ENCODE results near the gene PRUNE2. TPM values are rescaled to one million over a fixed set of nuclear protein-coding genes. Genes with fewer than 3 reads are reported as not detected.

PRUNE2 gene
- total RNA-seq, 1 donor from 2014 or later: under 0.01 TPM

GRCh38 chr9:76701441-76702039 lies 204.4 kb downstream of the PRUNE2 start:
- DNase-seq (ENCODE audit: low read depth): no peak
- no peak for TF ChIP-seq CTCF (IDR thresholded peaks at IDR 0.05; ENCODE audit: insufficient read depth, low read length, severe bottlenecking)
- no peak overlapping the region for H3K4me3 ChIP-seq (ENCODE audit: low read depth, low read length)
- H3K27me3 ChIP-seq (ENCODE audit: control insufficient read depth, insufficient read depth, low read length): no peaks in the 10 kb centered on the region
- no peak for FAIRE-seq
- no peaks in the 10 kb centered on the region for H3K36me3 ChIP-seq (ENCODE audit: control insufficient read depth, insufficient read depth, low read length)

GRCh38 chr9:76700916-76701315 lies 205.0 kb downstream of the PRUNE2 start:
- DNase-seq (ENCODE audit: low read depth): no peak
- no peak for FAIRE-seq
- no peaks in the 10 kb centered on the region for H3K36me3 ChIP-seq (ENCODE audit: control insufficient read depth, insufficient read depth, low read length)
- no peaks in the 10 kb centered on the region for H3K27me3 ChIP-seq (ENCODE audit: control insufficient read depth, insufficient read depth, low read length)
- TF ChIP-seq CTCF (IDR thresholded peaks at IDR 0.05; ENCODE audit: insufficient read depth, low read length, severe bottlenecking): no peak
- H3K4me3 ChIP-seq (ENCODE audit: low read depth, low read length): no peak overlapping the region

GRCh38 chr9:76699971-76700370 lies 205.9 kb downstream of the PRUNE2 start:
- H3K4me3 ChIP-seq (ENCODE audit: low read depth, low read length): no peak overlapping the region
- no peaks in the 10 kb centered on the region for H3K27me3 ChIP-seq (ENCODE audit: control insufficient read depth, insufficient read depth, low read length)
- no peaks in the 10 kb centered on the region for H3K36me3 ChIP-seq (ENCODE audit: control insufficient read depth, insufficient read depth, low read length)
- TF ChIP-seq CTCF (IDR thresholded peaks at IDR 0.05; ENCODE audit: insufficient read depth, low read length, severe bottlenecking): no peak
- peak; percentile 14 for DNase-seq (ENCODE audit: low read depth)
- FAIRE-seq: no peak

GRCh38 chr9:76697554-76697953 lies 208.4 kb downstream of the PRUNE2 start:
- no peaks in the 10 kb centered on the region for H3K27me3 ChIP-seq (ENCODE audit: control insufficient read depth, insufficient read depth, low read length)
- FAIRE-seq (no peak), DNase-seq (ENCODE audit: low read depth) (no peak)
- no peak overlapping the region for H3K4me3 ChIP-seq (ENCODE audit: low read depth, low read length)
- no peak for TF ChIP-seq CTCF (IDR thresholded peaks at IDR 0.05; ENCODE audit: insufficient read depth, low read length, severe bottlenecking)
- H3K36me3 ChIP-seq (ENCODE audit: control insufficient read depth, insufficient read depth, low read length): no peaks in the 10 kb centered on the region

DNA sequence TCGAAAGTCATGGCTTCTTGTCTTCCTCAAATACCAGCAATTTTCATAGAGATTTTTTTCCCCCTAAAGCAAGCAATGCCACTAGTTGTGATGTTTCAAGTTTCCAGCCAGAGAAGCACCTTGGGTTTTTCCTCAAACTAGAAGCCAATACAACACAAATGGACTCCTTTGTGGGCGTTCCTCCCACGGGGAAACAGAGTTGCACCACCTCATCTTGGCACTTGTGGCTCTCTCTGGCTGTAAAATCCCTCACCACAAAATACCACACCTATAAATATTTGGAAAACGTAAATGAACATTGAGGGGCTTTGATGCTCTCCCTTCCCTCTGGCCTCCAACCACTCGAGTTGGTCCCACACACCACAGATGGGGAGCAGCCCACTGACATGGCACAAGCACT lies 208.8 kb downstream of the PRUNE2 start:
- H3K36me3 ChIP-seq (ENCODE audit: control insufficient read depth, insufficient read depth, low read length): no peaks in the 10 kb centered on the region
- no peak for DNase-seq (ENCODE audit: low read depth)
- TF ChIP-seq CTCF (IDR thresholded peaks at IDR 0.05; ENCODE audit: insufficient read depth, low read length, severe bottlenecking): no peak
- no peaks in the 10 kb centered on the region for H3K27me3 ChIP-seq (ENCODE audit: control insufficient read depth, insufficient read depth, low read length)
- H3K4me3 ChIP-seq (ENCODE audit: low read depth, low read length): no peak overlapping the region
- FAIRE-seq: no peak

DNA sequence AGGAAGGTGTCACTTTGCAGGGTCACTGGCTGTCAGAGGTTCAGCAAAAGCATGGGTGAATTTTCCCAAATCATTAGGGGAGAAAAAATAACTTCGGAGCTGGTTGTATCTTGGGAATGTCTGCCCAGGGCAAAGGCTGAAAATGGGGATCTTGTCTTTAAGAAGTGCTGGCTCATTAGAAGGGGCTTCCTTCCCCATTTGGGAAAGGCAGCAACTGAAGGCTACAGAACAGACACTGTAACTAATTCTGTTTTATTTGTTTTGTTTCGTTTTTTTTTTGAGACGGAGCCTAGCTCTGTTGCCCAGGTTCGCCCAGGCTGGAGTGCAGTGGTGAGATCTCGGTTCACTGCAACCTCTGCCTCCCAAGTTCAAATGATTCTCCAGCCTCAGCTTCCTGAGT lies 212.0 kb downstream of the PRUNE2 start:
- no peaks in the 10 kb centered on the region for H3K27me3 ChIP-seq (ENCODE audit: control insufficient read depth, insufficient read depth, low read length)
- DNase-seq (ENCODE audit: low read depth): no peak
- no peak overlapping the region for H3K4me3 ChIP-seq (ENCODE audit: low read depth, low read length)
- TF ChIP-seq CTCF (IDR thresholded peaks at IDR 0.05; ENCODE audit: insufficient read depth, low read length, severe bottlenecking): no peak
- no peak for FAIRE-seq
- H3K36me3 ChIP-seq (ENCODE audit: control insufficient read depth, insufficient read depth, low read length): no peaks in the 10 kb centered on the region

Measured in bronchial epithelial cell (primary cell).